Activated CD8-positive, alpha-beta memory T cell treated with anti-CD3 and anti-CD28 coated beads, Interleukin-2, amount 50 U/mL, for 24 hours (primary cell): ENCODE measurements around the gene ADAM22.
"Not testable (repeated sequence)": the region's sequence is repeated elsewhere in the genome, so short reads cannot be mapped to it uniquely, and the experiment has no call there.

Source experiments
- DNase-seq: peaks from one replicate; pipeline ENCODE4 v3.0.0-alpha.2; 2020; ENCODE audit errors: extremely low read depth

The ADAM22 gene

GRCh38 chr7:87933953-87934698, at the start of gene ADAM22:
Gene ADAM22, plus strand, starts transcription at chr7:87934251. Its CDS starts 215 bp downstream, at chr7:87934466.
- DNase-seq: peak; percentile 69

- no peak for DNase-seq
Measured at GRCh38 chr7:87885018-87885417, 49.0 kb upstream of the ADAM22 start.

- no peak for DNase-seq
Measured at GRCh38 chr7:87886875-87887274, 47.2 kb upstream of the ADAM22 start.

- DNase-seq: no peak
Measured at GRCh38 chr7:87895363-87895762, 38.7 kb upstream of the ADAM22 start.

- no peak for DNase-seq
Measured at GRCh38 chr7:87899255-87899654, 34.8 kb upstream of the ADAM22 start.

GRCh38 chr7:87907136-87907906, 26.7 kb upstream of the ADAM22 start:
- not testable (repeated sequence) for DNase-seq

GRCh38 chr7:87908814-87909213, 25.2 kb upstream of the ADAM22 start:
- not testable (repeated sequence) for DNase-seq

- no peak for DNase-seq
Measured at GRCh38 chr7:87912121-87912520, 21.9 kb upstream of the ADAM22 start.

GRCh38 chr7:87918740-87919139, 15.3 kb upstream of the ADAM22 start:
- DNase-seq: no peak

GRCh38 chr7:87919875-87920274, 14.2 kb upstream of the ADAM22 start:
- DNase-seq: no peak

- no peak for DNase-seq
Measured at GRCh38 chr7:87920578-87920977, 13.5 kb upstream of the ADAM22 start.

GRCh38 chr7:87922759-87923395, 11.2 kb upstream of the ADAM22 start:
- DNase-seq: not testable (repeated sequence)

- DNase-seq: no peak
Measured at GRCh38 chr7:87926581-87927461, 7.2 kb upstream of the ADAM22 start.

- no peak for DNase-seq
Measured at GRCh38 chr7:87933605-87933952, 472 bp upstream of the ADAM22 start.

- DNase-seq: no peak
Measured at GRCh38 chr7:87934699-87935383, 790 bp downstream of the ADAM22 start.

- DNase-seq: no peak
Measured at GRCh38 chr7:87935384-87935706, 1.3 kb downstream of the ADAM22 start.

- DNase-seq: no peak
Measured at GRCh38 chr7:87941138-87941537, 7.1 kb downstream of the ADAM22 start.

GRCh38 chr7:87944547-87944946, 10.5 kb downstream of the ADAM22 start:
- no peak for DNase-seq

- not testable (repeated sequence) for DNase-seq
Measured at GRCh38 chr7:87945926-87946325, 11.9 kb downstream of the ADAM22 start.

GRCh38 chr7:87948371-87948770, 14.3 kb downstream of the ADAM22 start:
- DNase-seq: no peak

GRCh38 chr7:87959336-87959735, 25.3 kb downstream of the ADAM22 start:
- DNase-seq: no peak
